ENCODE results near the gene SOBP.
"Not testable (repeated sequence)": the region's sequence is repeated elsewhere in the genome, so short reads cannot be mapped to it uniquely, and the experiment has no call there.

Gene SOBP, protein sequence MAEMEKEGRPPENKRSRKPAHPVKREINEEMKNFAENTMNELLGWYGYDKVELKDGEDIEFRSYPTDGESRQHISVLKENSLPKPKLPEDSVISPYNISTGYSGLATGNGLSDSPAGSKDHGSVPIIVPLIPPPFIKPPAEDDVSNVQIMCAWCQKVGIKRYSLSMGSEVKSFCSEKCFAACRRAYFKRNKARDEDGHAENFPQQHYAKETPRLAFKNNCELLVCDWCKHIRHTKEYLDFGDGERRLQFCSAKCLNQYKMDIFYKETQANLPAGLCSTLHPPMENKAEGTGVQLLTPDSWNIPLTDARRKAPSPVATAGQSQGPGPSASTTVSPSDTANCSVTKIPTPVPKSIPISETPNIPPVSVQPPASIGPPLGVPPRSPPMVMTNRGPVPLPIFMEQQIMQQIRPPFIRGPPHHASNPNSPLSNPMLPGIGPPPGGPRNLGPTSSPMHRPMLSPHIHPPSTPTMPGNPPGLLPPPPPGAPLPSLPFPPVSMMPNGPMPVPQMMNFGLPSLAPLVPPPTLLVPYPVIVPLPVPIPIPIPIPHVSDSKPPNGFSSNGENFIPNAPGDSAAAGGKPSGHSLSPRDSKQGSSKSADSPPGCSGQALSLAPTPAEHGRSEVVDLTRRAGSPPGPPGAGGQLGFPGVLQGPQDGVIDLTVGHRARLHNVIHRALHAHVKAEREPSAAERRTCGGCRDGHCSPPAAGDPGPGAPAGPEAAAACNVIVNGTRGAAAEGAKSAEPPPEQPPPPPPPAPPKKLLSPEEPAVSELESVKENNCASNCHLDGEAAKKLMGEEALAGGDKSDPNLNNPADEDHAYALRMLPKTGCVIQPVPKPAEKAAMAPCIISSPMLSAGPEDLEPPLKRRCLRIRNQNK

GRCh38 chr6:107489636-107490565 lies at the start of gene SOBP:
Gene SOBP, plus strand, starts transcription at chr6:107490117. Its CDS starts 500 bp downstream, at chr6:107490617.
- DNase-seq, result no peak

GRCh38 chr6:107440936-107441335 lies 49.0 kb upstream of the SOBP start:
- no peak for DNase-seq

GRCh38 chr6:107441682-107442081 lies 48.2 kb upstream of the SOBP start:
- DNase-seq, result no peak

GRCh38 chr6:107442938-107443607 lies 46.8 kb upstream of the SOBP start:
- DNase-seq, result no peak

- no peak for DNase-seq
Observed at GRCh38 chr6:107443608-107444267, 46.2 kb upstream of the SOBP start.

- DNase-seq, result no peak
Observed at GRCh38 chr6:107444277-107444676, 45.6 kb upstream of the SOBP start.

- no peak for DNase-seq
Observed at GRCh38 chr6:107447663-107448216, 42.2 kb upstream of the SOBP start.

- DNase-seq, result no peak
Observed at GRCh38 chr6:107448776-107449175, 41.1 kb upstream of the SOBP start.

DNA sequence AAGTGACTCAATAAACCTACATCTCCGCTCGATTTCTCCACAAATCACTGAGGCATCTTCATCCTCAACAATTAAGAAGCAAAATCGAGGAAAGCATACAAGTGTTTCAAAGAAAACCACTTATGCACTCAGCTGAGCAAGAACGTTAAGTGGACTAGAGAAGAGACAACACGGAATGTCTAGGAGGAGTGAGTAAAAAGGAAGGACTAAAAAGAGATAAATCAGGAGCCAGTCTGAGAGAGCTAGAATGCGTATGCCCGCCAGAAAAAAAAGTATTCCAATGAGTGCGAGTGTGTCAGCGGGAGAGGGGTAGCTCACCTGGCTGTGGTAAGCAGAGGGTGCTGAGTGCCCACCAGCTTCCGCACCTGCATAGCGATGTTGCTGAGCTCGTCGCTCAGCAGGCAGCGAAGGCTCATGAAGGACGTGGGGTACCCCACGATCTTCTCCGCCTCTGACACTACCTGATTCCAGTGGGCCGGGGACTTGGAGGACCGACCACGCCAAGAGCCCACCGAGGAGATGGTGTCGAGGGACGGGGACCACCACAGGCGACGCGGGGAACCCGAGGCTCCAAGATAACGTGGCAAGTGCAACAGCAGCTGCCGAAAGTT lies 31.1 kb upstream of the SOBP start:
- no peak for DNase-seq

DNA sequence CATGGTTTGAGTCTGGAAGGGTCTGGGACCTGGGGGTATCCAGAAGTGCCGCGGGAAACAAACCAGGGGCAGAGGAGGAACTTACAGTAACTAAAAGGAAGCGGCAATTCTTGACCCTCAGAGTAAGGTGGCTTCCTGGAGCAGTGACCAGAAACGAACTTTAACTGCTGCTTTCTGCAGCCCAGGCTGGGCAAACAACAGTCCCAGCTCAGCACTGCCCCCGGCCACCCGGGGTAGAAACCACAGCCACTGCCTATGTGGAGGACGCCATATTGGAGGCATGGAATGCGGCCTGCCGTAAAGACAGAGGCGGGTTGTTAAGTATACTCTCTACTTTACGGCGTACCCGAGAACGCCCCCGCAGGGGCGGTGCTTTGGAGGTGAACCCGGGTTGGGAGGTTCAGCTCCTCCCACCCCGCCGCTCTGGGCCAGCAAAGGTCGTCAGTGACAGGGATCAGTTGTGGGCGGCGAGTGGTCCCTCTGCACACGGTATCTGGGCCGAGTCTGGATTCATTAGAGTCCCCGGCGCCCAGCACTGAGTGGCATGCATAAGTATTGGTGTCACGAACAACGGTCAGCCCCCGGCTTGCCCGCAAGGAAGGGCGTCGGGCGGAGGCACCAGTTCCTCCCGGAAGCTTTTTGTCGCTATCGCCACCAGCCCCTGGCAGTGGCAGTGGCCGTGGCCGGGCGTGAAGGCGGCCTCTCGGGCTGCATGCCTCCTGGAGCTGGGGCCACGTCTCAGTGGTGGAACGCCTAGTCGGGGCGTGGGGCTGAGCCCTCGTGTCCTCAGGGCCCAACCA lies 30.4 kb upstream of the SOBP start, which contains the start of gene PDSS2:
PDSS2 (minus strand) TSS at position 282 of the 800 bp plus-strand sequence; CDS start at position 3, 279 bp downstream.
- peak; percentile 81 for DNase-seq

- DNase-seq, result no peak
Observed at GRCh38 chr6:107460083-107460631, 29.8 kb upstream of the SOBP start.

GRCh38 chr6:107466062-107466461 lies 23.9 kb upstream of the SOBP start:
- no peak for DNase-seq

GRCh38 chr6:107470364-107470763 lies 19.6 kb upstream of the SOBP start:
- no peak for DNase-seq

GRCh38 chr6:107473660-107474059 lies 16.3 kb upstream of the SOBP start:
- no peak for DNase-seq

DNA sequence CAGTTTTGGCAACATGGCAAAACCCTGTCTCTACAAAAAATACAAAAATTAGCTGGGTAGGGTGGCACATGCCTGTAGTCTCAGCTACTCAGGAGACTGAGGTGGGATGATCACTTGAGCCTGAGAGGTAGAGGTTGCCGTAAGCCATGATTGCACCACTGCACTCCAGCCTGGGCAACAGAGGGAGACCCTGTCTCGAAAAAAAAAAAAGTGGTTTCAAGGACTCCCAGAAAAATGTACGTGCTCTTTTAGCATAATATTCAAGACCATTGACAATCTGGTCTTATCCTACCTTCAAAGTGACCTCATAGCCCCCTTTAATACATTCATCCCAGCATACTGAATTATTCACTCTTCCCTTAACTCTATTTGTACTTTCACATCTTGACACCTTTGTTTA lies 14.6 kb upstream of the SOBP start:
- DNase-seq, result not testable (repeated sequence)

DNA sequence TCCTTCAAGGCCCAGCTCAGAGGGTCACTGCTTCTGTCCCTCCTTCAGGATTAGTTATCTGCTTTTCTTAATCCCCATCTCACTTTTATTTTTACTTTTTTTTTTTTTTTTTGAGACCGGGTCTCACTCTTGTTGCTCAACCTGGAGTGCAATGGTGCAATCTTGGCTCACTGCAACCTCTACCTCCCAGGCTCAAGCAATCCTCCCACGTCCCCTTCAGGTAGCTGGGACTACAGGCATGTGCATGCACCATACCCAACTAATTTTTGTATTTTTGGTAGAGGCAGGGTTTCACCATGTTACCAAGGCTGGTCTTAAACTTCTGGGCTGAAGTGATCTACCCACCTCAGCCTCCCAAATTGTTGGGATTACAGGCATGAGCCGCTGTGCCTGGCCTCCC lies 14.1 kb upstream of the SOBP start:
- DNase-seq, result not testable (repeated sequence)

GRCh38 chr6:107479089-107479690 lies 10.7 kb upstream of the SOBP start:
- no peak for DNase-seq

GRCh38 chr6:107485157-107485556 lies 4.8 kb upstream of the SOBP start:
- no peak for DNase-seq

Measured in SIG-M5 (cell line).